HEK293 (cell line): ENCODE measurements around the gene TTC24.
A peak's percentile ranks its signal among the peaks of the same experiment; 100 is the strongest.

Source experiments
- CTCF ChIA-PET: fragments of 350-600 bp; formaldehyde crosslinking; extraction: SDS; loops from one replicate; lab custom pipeline; 2021; ENCODE audit warnings: antibody characterized with exemption; lab: Yijun Ruan, JAX
- POLR2A ChIA-PET: fragments of 300-600 bp; formaldehyde crosslinking; extraction: SDS; loops from one replicate; lab custom pipeline; 2020; ENCODE audit warnings: antibody characterized with exemption, inconsistent platforms; lab: Yijun Ruan, JAX
- H3K27ac ChIP-seq: fragments of 200-500 bp; sonication (Bioruptor generic); 2 replicates; pipeline ENCODE4 v1.5.1; 2014; ENCODE audit warnings: low read depth, low read length, control low read depth, inconsistent platforms; ENCODE audit errors: extremely low read depth
- H3K36me3 ChIP-seq, 2 experiments: fragments of 200-500 bp in 1 of 2; sonication (Bioruptor generic) in 1 of 2; 1 replicate in 1 of 2; 2 replicates in 1 of 2; pipeline ENCODE4 v1.5.1; 2014 to 2017; ENCODE audit warnings: inconsistent platforms in 2 of 2, low read length in 2 of 2; ENCODE audit not compliant: control insufficient read depth in 2 of 2, insufficient read depth in 1 of 2
- H3K4me1 ChIP-seq: fragments of 200-500 bp; sonication (Bioruptor generic); 2 replicates; pipeline ENCODE4 v1.5.1; 2014; ENCODE audit warnings: mild to moderate bottlenecking, low read length, inconsistent platforms; ENCODE audit not compliant: control insufficient read depth, insufficient read depth
- H3K4me3 ChIP-seq: 2 replicates; pipeline ENCODE4 v1.5.1; 2011; ENCODE audit warnings: low read depth, mild to moderate bottlenecking, control low read depth, low read length, moderate library complexity
- H3K9me3 ChIP-seq: fragments of 200-500 bp; sonication (Bioruptor generic); 2 replicates; pipeline ENCODE4 v1.5.1; 2014; ENCODE audit warnings: low read depth, low read length, inconsistent platforms; ENCODE audit not compliant: control insufficient read depth, insufficient read depth
- BCL11A ChIP-seq: fragments of 450-650 bp; formaldehyde crosslinking; IDR thresholded peaks from 2 replicates; pipeline ENCODE4 v1.5.1; 2016; ENCODE audit warnings: low read depth, missing biosample characterization, missing genetic modification characterization
- GLIS1 ChIP-seq: fragments of 450-650 bp; formaldehyde crosslinking; IDR thresholded peaks from 2 replicates; pipeline ENCODE4 v1.5.1; 2016; ENCODE audit warnings: missing biosample characterization, missing genetic modification characterization
- HOXD13 ChIP-seq: sonication (generic); formaldehyde crosslinking; IDR thresholded peaks from 2 replicates; pipeline ENCODE4 v1.8.0; 2022; ENCODE audit warnings: missing genetic modification reagents, borderline replicate concordance
- IKZF3 ChIP-seq: fragments of 450-650 bp; IDR thresholded peaks from 2 replicates; pipeline ENCODE4 v1.5.0; 2018; ENCODE audit warnings: missing biosample characterization, mild to moderate bottlenecking, missing genetic modification characterization, moderate library complexity
- SCRT1 ChIP-seq: fragments of 450-650 bp; formaldehyde crosslinking; IDR thresholded peaks from 2 replicates; pipeline ENCODE4 v1.5.1; 2016; ENCODE audit warnings: missing biosample characterization, missing genetic modification characterization, borderline replicate concordance
- SCRT2 ChIP-seq: fragments of 450-650 bp; formaldehyde crosslinking; IDR thresholded peaks from 2 replicates; pipeline ENCODE4 v1.5.1; 2016; ENCODE audit warnings: missing biosample characterization, missing genetic modification characterization
- WT1 ChIP-seq: fragments of 450-650 bp; formaldehyde crosslinking; IDR thresholded peaks from 2 replicates; pipeline ENCODE4 v1.5.1; 2016; ENCODE audit warnings: missing biosample characterization, missing genetic modification characterization
- ZFP41 ChIP-seq: fragments of 450-650 bp; formaldehyde crosslinking; IDR thresholded peaks from 2 replicates; pipeline ENCODE4 v1.5.1; 2016; ENCODE audit warnings: missing biosample characterization, missing genetic modification characterization, borderline replicate concordance
- ZIC2 ChIP-seq: fragments of 450-650 bp; formaldehyde crosslinking; IDR thresholded peaks from 2 replicates; pipeline ENCODE4 v1.5.1; 2016; ENCODE audit warnings: missing biosample characterization, missing genetic modification characterization
- ZNF155 ChIP-seq: fragments of 450-650 bp; formaldehyde crosslinking; IDR thresholded peaks from 2 replicates; pipeline ENCODE4 v1.5.1; 2016; ENCODE audit warnings: missing biosample characterization, missing genetic modification characterization
- ZNF16 ChIP-seq: fragments of 450-650 bp; formaldehyde crosslinking; IDR thresholded peaks from 2 replicates; pipeline ENCODE4 v1.5.1; 2016; ENCODE audit warnings: low read depth, missing biosample characterization, missing genetic modification characterization
- ZNF214 ChIP-seq: fragments of 450-650 bp; formaldehyde crosslinking; IDR thresholded peaks from 2 replicates; pipeline ENCODE4 v1.5.1; 2017; ENCODE audit warnings: missing biosample characterization, mild to moderate bottlenecking, missing genetic modification characterization, borderline replicate concordance
- ZNF274 ChIP-seq, 2 experiments: fragments of 200-500 bp in 1 of 2; fragments of 450-650 bp in 1 of 2; sonication (Bioruptor generic) in 1 of 2; formaldehyde crosslinking in 1 of 2; IDR thresholded peaks; 2 replicates each; pipeline versions ENCODE4 v1.5.1 to v1.6.1; 2014 to 2016; ENCODE audit warnings: borderline replicate concordance in 1 of 2, inconsistent platforms in 1 of 2, low read length in 1 of 2, missing biosample characterization in 1 of 2, missing genetic modification characterization in 1 of 2
- ZNF335 ChIP-seq: fragments of 450-650 bp; formaldehyde crosslinking; conservative IDR thresholded peaks from 2 replicates; pipeline ENCODE4 v1.5.1; 2016; ENCODE audit warnings: missing biosample characterization, missing genetic modification characterization
- ZNF433 ChIP-seq: fragments of 450-650 bp; formaldehyde crosslinking; IDR thresholded peaks from 2 replicates; pipeline ENCODE4 v1.5.1; 2016; ENCODE audit warnings: missing biosample characterization, missing genetic modification characterization, low read depth
- ZNF596 ChIP-seq: fragments of 450-650 bp; IDR thresholded peaks from 2 replicates; pipeline ENCODE4 v1.5.0; 2018; ENCODE audit warnings: missing biosample characterization, mild to moderate bottlenecking, missing genetic modification characterization, moderate library complexity
- ZNF677 ChIP-seq: fragments of 450-650 bp; IDR thresholded peaks from 2 replicates; pipeline ENCODE4 v1.5.0; 2018; ENCODE audit warnings: missing biosample characterization, mild to moderate bottlenecking, missing genetic modification characterization, moderate library complexity
- ZNF76 ChIP-seq: fragments of 450-650 bp; formaldehyde crosslinking; IDR thresholded peaks from 2 replicates; pipeline ENCODE4; 2016; ENCODE audit warnings: low read depth, missing biosample characterization, missing genetic modification characterization, borderline replicate concordance
- ZNF768 ChIP-seq: fragments of 450-650 bp; formaldehyde crosslinking; IDR thresholded peaks from 2 replicates; pipeline ENCODE4 v1.5.1; 2018; ENCODE audit warnings: missing biosample characterization, mild to moderate bottlenecking, missing genetic modification characterization
- ZNF776 ChIP-seq: fragments of 450-650 bp; formaldehyde crosslinking; IDR thresholded peaks from 2 replicates; pipeline ENCODE4 v1.5.0; 2017; ENCODE audit warnings: missing biosample characterization, missing genetic modification characterization, borderline replicate concordance
- ZSCAN23 ChIP-seq: fragments of 450-650 bp; formaldehyde crosslinking; IDR thresholded peaks from 2 replicates; pipeline ENCODE4 v1.5.1; 2016; ENCODE audit warnings: missing biosample characterization, missing genetic modification characterization
- TF ChIP-seq, protein P1 (sequence below): fragments of 450-650 bp; formaldehyde crosslinking; IDR thresholded peaks from 2 replicates; pipeline ENCODE4 v1.5.1; 2016; ENCODE audit warnings: missing biosample characterization, missing genetic modification characterization, borderline replicate concordance
- TF ChIP-seq, protein P2 (sequence below): fragments of 450-650 bp; formaldehyde crosslinking; IDR thresholded peaks from 2 replicates; pipeline ENCODE4 v1.5.1; 2016; ENCODE audit warnings: missing biosample characterization, missing genetic modification characterization

Gene TTC24

GRCh38 chr1:156556354-156556753 is 23.2 kb upstream of the TTC24 start:
- TF ChIP-seq SCRT1 (peak; percentile 75), IKZF3 (tag by site-specific recombination) (no peak), GLIS1 (tag by site-specific recombination) (peak; percentile 45; the same call in 1 of the 2 replicates), ZNF214 (tag by site-specific recombination) (no peak), ZNF596 (tag by site-specific recombination) (no peak), SCRT2 (tag by site-specific recombination) (peak; percentile 94), ZIC2 (peak; percentile 84)
- TF ChIP-seq, all 188 proteins: peak for 4
- H3K4me1 ChIP-seq = no peaks in the 10 kb centered on the region
- ChIA-PET CTCF (no interaction called here), POLR2A (interaction anchor here (0.8 to 1.8 kb wide), 2 partner anchors 9 to 25 kb away, joined by 3 to 4 read pairs; no protein-coding TSS in a partner anchor)
- no peak overlapping the region for H3K27ac ChIP-seq
- peaks cover 26 to 74% of the 10 kb centered on the region in 2 experiments for H3K36me3 ChIP-seq
- H3K4me3 ChIP-seq = no peak overlapping the region
- H3K9me3 ChIP-seq = no peaks in the 10 kb centered on the region

GRCh38 chr1:156559086-156559796 is 20.3 kb upstream of the TTC24 start:
- ChIA-PET POLR2A (no interaction called here), CTCF (interaction anchor here (0.6 kb wide), 2 partner anchors 108 to 1448 kb away, joined by 3 read pairs; no protein-coding TSS in a partner anchor)
- H3K4me3 ChIP-seq = no peak overlapping the region
- H3K36me3 ChIP-seq = peaks cover 23 to 79% of the 10 kb centered on the region in 2 experiments
- no peaks in the 10 kb centered on the region for H3K9me3 ChIP-seq
- TF ChIP-seq ZNF335 (tag by site-specific recombination) (no peak), ZNF76 (no peak), SCRT2 (tag by site-specific recombination) (peak; percentile 66)
- TF ChIP-seq, protein P1, sequence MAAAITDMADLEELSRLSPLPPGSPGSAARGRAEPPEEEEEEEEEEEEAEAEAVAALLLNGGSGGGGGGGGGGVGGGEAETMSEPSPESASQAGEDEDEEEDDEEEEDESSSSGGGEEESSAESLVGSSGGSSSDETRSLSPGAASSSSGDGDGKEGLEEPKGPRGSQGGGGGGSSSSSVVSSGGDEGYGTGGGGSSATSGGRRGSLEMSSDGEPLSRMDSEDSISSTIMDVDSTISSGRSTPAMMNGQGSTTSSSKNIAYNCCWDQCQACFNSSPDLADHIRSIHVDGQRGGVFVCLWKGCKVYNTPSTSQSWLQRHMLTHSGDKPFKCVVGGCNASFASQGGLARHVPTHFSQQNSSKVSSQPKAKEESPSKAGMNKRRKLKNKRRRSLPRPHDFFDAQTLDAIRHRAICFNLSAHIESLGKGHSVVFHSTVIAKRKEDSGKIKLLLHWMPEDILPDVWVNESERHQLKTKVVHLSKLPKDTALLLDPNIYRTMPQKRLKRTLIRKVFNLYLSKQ (tag by site-specific recombination) = no peak
- no peak overlapping the region for H3K27ac ChIP-seq
- no peaks in the 10 kb centered on the region for H3K4me1 ChIP-seq

DNA sequence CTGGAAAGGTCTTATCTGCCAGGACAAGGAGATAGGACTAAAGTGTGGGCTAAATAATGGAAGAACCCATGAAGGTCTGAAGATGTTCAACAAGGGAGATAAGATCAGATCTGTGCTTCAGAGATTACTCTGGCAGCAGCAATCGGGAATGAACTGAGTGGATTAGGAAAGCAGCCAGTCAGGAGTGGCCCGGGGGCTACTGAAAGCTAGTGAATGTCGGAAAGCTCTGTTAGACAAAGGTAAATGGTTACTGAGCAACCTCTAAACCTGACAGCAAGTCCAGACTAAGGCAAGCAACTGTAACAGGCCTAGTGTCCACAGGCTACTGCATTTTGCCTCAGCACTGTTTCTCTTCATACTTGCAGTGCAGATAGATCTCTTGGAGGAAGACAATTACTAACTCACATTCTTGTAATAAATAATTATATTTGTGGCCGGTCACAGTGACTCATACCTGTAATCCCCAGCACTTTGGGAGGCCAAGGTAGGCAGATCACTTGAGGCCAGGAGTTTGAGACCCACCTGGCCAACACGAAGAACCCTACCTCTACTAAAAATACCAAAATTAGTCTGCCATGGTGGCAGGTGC is 19.6 kb upstream of the TTC24 start:
- Histone ChIP-seq H3K9me3 (no peaks in the 10 kb centered on the region), H3K4me3 (no peak overlapping the region), H3K27ac (no peak overlapping the region), H3K4me1 (no peaks in the 10 kb centered on the region), H3K36me3 (peaks cover 23 to 79% of the 10 kb centered on the region in 2 experiments)
- POLR2A ChIA-PET = no interaction called here
- CTCF ChIA-PET = interaction anchor here (0.6 kb wide), 2 partner anchors 107 to 1449 kb away, joined by 3 read pairs; no protein-coding TSS in a partner anchor
- TF ChIP-seq, protein P2, sequence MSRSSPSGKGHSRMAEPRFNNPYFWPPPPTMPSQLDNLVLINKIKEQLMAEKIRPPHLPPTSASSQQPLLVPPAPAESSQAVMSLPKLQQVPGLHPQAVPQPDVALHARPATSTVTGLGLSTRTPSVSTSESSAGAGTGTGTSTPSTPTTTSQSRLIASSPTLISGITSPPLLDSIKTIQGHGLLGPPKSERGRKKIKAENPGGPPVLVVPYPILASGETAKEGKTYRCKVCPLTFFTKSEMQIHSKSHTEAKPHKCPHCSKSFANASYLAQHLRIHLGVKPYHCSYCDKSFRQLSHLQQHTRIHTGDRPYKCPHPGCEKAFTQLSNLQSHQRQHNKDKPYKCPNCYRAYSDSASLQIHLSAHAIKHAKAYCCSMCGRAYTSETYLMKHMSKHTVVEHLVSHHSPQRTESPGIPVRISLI = no peak
- TF ChIP-seq, protein P1 (tag by site-specific recombination) = no peak
- TF ChIP-seq ZNF677 (tag by site-specific recombination) (no peak), ZNF768 (no peak), ZNF274 (IDR thresholded peaks at IDR 0.05; ENCODE audit: low read length) (no peak), ZNF274 (tag by site-specific recombination; IDR thresholded peaks at IDR 0.05; ENCODE audit: borderline replicate concordance) (no peak), BCL11A (tag by site-specific recombination) (no peak), HOXD13 (no peak), ZNF776 (tag by site-specific recombination) (no peak), WT1 (no peak), ZNF155 (tag by site-specific recombination) (no peak), ZNF16 (tag by site-specific recombination) (no peak), ZFP41 (tag by site-specific recombination) (no peak), ZSCAN23 (tag by site-specific recombination) (no peak), ZNF433 (tag by site-specific recombination) (no peak)
